Measurements from ENCODE around the gene HCN3. TPM values are rescaled to one million over a fixed set of nuclear protein-coding genes. Genes with fewer than 3 reads are reported as not detected.

Gene HCN3
- total and polyA plus RNA-seq, 2 of the 13 experiments (the other 11 are each of a cell fraction or from before 2014, with no cell fraction given) = 2.4 to 10.2 TPM

GRCh38 chr1:155250633-155251449 is 26.4 kb upstream of the HCN3 start (continued):
- TF ChIP-seq ZSCAN25 (CRISPR knock-in tag; IDR thresholded peaks at IDR 0.05) = no peak
- TF ChIP-seq ZBTB7A (CRISPR knock-in tag; IDR thresholded peaks at IDR 0.05) = 0 out of 2 replicates have a peak, but pooled peaks have one; percentile 63
- peak; percentile 31 to 56; a peak in 1 of 4 replicates for TF ChIP-seq NR2F1 (CRISPR knock-in tag; IDR thresholded peaks at IDR 0.05)
- TF ChIP-seq ZNF572 (CRISPR knock-in tag; IDR thresholded peaks at IDR 0.05) = no peak; the same call in 1 of the 2 replicates
- TF ChIP-seq ZNF12 (CRISPR knock-in tag; IDR thresholded peaks at IDR 0.05) = no peak
- TF ChIP-seq REL (CRISPR knock-in tag; conservative IDR thresholded peaks at IDR 0.05) = peak; percentile 70; the same call in 1 of the 2 replicates
- TF ChIP-seq MYPOP (CRISPR knock-in tag; IDR thresholded peaks at IDR 0.05) = no peak
- 0 out of 2 replicates have a peak, but pooled peaks have one; percentile 64 for TF ChIP-seq HNRNPL (IDR thresholded peaks at IDR 0.05; ENCODE audit: low read depth, low read length)
- peak; percentile 43; the same call in 1 of the 2 replicates for TF ChIP-seq ZKSCAN1 (IDR thresholded peaks at IDR 0.05; ENCODE audit: low read length)
- peak; percentile 56; the same call in 1 of the 2 replicates for TF ChIP-seq ZNF563 (CRISPR knock-in tag; IDR thresholded peaks at IDR 0.05)
- TF ChIP-seq ZNF772 (CRISPR knock-in tag; IDR thresholded peaks at IDR 0.05) = 0 out of 2 replicates have a peak, but pooled peaks have one; percentile 47
- TF ChIP-seq PTBP1 (IDR thresholded peaks at IDR 0.05; ENCODE audit: low read depth, low read length, poor library complexity, severe bottlenecking) = no peak
- peak; percentile 39; the same call in 1 of the 2 replicates for TF ChIP-seq NCOR1 (IDR thresholded peaks at IDR 0.05; ENCODE audit: borderline replicate concordance, low read length)
- TF ChIP-seq ZNF557 (CRISPR knock-in tag; IDR thresholded peaks at IDR 0.05) = 0 out of 2 replicates have a peak, but pooled peaks have one; percentile 28
- no peak for TF ChIP-seq SKIL (CRISPR knock-in tag; IDR thresholded peaks at IDR 0.05; ENCODE audit: borderline replicate concordance)
- TF ChIP-seq MYC (CRISPR knock-in tag; IDR thresholded peaks at IDR 0.05; ENCODE audit: borderline replicate concordance) = peak; percentile 50
- 0 out of 2 replicates have a peak, but pooled peaks have one; percentile 20 for TF ChIP-seq SPEN (CRISPR knock-in tag; IDR thresholded peaks at IDR 0.05; ENCODE audit: low read depth)
- 0 out of 2 replicates have a peak, but pooled peaks have one; percentile 25 for TF ChIP-seq ZSCAN9 (CRISPR knock-in tag; IDR thresholded peaks at IDR 0.05; ENCODE audit: borderline replicate concordance)
- TF ChIP-seq ZNF770 (CRISPR knock-in tag; IDR thresholded peaks at IDR 0.05) = peak; percentile 56
- TF ChIP-seq HBP1 (CRISPR knock-in tag; IDR thresholded peaks at IDR 0.05; ENCODE audit: low read depth) = peak; percentile 75; the same call in 1 of the 2 replicates
- TF ChIP-seq FOXA3 (CRISPR knock-in tag; IDR thresholded peaks at IDR 0.05) = peak; percentile 17; the same call in 1 of the 2 replicates
- peak; percentile 63 for TF ChIP-seq ZSCAN31 (CRISPR knock-in tag; IDR thresholded peaks at IDR 0.05; ENCODE audit: low read depth)
